ENCODE results near the gene NDUFS2.

Gene NDUFS2

GRCh38 chr1:161201836-161202712 lies at the start of gene NDUFS2:
Gene NDUFS2 (plus strand): TSS chr1:161202367. CDS start chr1:161202386, 19 bp downstream.
- peak; percentile 93 for DNase-seq (ENCODE audit: low spot score)

DNA sequence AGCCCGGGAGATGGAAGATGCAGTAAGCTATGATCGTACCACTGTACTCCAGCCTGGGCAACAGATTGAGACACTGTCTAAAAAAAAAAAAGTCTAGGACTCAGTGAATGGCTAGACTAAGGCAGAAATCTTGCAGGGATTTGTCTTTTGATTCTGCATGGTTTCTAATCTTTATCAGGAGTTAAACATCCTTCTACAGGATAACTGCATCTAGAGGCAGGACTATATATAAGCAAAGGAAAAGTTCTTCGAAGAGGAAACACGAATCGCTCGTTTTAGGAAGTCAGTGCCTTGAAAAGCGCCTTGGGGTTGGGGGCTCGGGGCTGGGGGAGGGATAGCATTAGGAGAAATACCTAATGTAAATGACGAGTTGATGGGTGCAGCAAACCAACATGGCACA lies 49.0 kb upstream of the NDUFS2 start:
- no peak for DNase-seq (ENCODE audit: low spot score)

- peak; percentile 87 for DNase-seq (ENCODE audit: low spot score)
Observed at GRCh38 chr1:161153682-161154337, 48.4 kb upstream of the NDUFS2 start, which contains the start of gene UFC1. Gene UFC1 (plus strand): TSS chr1:161153978. CDS start chr1:161153998, 20 bp downstream.

- no peak for DNase-seq (ENCODE audit: low spot score)
Observed at GRCh38 chr1:161157867-161158266, 44.3 kb upstream of the NDUFS2 start.

DNA sequence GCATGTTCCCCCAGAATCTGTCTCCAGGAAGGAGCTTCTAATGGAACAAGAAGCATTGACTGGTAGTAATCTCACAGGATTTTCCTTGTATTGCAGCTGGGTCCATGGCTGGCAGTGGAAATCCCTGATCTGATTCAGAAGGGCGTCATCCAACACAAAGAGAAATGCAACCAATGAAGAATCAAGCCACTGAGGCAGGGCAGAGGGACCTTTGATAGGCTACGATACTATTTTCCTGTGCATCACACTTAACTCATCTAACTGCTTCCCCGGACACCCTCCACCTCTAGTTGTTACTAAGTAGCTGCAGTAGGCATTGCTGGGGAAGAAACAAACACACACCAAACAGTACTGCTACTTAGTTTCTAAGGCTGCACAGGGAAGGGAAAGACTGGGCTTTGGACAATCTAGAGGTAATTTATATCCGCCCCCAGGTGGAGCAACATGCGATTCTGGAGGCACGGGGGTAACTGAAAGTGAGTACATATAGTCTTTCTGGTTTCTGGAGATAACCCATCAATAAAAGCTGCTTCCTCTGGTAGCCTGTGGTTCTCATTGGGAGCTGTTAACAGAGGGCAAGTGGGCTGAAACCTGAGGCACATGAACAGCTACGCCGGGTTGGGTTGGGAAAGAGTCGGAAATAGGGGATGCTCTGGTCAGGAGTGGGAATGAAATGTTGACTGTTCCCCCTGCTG lies 43.7 kb upstream of the NDUFS2 start:
- DNase-seq (ENCODE audit: low spot score), result no peak

DNA sequence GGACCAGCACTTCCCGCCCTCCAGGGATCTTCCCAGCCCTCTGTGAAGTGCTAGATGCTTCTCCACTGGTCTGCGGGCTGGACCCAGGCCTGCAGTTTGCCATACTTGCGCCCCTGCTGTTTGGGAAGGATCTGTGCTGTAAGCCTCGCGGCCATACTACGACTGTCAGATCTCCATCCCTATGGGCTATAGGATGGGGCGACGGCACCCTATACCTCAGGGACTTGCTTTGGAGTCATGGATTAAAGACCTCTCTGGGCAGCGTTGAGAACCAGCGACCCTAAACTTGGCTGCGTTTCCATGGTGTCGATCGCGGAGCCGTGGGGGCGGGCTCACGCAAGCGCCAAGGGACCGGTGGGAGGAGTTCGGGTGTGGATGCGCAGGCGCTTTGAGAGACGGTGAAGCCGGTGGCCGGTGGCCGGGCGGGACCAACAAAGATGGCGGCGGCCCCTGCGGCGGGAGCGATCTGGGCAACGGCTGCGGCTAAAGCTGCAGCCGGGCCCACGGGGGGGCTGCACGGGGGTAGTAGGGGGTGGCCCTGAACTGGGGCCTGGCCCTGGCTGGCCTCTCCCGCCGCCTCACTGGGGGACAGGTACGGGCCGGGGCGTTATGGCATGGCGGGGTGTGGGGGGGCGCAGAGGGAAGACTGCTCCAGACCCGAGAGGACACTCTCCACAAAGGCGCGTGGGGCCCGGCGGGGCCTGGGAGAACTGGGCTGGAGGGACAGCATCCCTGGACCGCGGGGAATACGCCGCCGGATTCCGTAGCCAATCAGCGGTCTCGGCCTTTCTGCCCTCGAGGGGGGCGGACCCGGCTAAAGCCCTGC lies 42.9 kb upstream of the NDUFS2 start, which contains the start of gene USP21:
USP21 (plus strand) TSS at position 414 of the 826 bp plus-strand sequence. CDS start 1,141 bp downstream, outside the sequence.
- DNase-seq (ENCODE audit: low spot score), result peak; percentile 96

DNA sequence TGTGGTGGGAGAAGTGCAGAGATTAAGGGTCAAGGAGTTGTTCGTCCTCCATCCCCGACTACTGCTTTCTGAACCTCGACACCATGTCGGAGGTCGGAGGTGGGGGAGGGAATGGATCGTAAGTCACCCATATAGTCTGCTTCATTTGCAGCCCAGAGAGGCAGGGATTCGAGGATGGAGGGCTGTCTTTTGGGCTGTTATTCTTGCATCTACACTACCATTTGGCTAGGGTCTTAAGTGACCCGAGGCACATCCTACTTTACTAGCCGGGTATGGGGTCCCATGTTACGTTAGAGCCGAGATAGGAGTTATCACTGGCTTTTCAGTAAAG lies 42.3 kb upstream of the NDUFS2 start:
- DNase-seq (ENCODE audit: low spot score), result no peak

- no peak for DNase-seq (ENCODE audit: low spot score)
Observed at GRCh38 chr1:161160671-161161145, 41.5 kb upstream of the NDUFS2 start.

GRCh38 chr1:161161652-161162051 lies 40.5 kb upstream of the NDUFS2 start:
- no peak for DNase-seq (ENCODE audit: low spot score)

DNA sequence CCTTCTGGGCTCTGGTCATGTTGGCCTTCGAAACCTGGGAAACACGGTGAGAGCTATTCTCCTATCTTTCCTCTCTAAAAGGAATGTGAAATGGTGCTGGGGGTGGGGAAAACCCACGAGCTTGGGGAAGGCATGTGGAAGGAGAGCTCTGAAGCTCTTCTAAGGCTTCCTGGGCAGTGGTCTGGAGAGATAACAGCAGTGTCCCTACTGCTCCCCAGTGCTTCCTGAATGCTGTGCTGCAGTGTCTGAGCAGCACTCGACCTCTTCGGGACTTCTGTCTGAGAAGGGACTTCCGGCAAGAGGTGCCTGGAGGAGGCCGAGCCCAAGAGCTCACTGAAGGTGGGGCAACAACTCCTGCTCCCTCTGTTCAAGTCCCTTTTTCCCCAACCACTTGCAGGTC lies 40.1 kb upstream of the NDUFS2 start:
- no peak for DNase-seq (ENCODE audit: low spot score)

DNA sequence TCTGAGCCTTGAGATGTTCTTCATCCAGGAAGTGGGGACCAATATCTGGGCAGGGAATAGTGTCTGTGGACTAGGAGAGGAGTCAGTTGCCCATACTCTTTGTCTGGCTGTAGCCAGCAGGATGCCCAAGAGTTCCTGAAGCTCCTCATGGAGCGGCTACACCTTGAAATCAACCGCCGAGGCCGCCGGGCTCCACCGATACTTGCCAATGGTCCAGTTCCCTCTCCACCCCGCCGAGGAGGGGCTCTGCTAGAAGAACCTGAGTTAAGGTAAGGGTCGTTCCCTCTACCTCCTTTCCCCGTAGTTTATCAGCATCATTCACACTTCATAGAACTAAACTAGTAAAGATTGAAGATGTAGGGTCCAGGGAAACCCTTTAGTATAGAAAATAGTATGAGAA lies 39.4 kb upstream of the NDUFS2 start:
- no peak for DNase-seq (ENCODE audit: low spot score)

DNA sequence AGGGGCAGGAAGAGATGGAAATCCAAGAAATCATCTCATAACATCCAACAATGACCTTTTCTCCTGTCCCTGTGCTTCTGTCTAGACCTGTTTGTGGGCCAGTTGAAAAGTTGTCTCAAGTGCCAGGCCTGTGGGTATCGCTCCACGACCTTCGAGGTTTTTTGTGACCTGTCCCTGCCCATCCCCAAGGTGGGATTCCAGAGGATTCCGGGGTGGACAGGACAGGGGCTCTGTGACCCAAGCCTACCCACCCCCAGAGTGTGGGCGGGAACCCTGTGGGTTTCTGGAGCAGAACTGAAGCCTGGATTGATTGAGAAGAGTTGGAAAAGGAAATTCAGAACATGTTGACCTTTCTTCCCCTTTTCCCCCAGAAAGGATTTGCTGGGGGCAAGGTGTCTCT lies 38.4 kb upstream of the NDUFS2 start:
- DNase-seq (ENCODE audit: low spot score), result no peak

DNA sequence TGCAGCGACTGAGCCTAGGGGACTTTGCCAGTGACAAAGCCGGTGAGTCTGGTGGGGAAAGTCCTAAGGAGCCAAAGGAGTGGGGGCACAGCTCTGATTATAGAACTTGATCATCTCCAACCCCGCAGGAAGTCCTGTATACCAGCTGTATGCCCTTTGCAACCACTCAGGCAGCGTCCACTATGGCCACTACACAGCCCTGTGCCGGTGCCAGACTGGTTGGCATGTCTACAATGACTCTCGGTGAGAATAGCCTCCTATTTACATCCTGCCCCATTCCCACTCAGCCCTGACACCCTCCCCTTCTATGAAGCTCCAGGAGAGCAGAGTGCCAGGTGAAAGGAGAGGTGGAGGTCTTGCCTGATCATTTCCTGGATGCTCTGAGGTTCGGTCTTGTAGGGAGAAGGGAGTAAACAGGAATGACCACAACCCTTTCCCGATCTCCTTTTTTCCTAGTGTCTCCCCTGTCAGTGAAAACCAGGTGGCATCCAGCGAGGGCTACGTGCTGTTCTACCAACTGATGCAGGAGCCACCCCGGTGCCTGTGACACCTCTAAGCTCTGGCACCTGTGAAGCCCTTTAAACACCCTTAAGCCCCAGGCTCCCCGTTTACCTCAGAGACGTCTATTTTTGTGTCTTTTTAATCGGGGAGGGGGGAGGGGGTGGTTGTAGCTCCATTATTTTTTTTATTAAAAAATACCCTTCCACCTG lies 37.1 kb upstream of the NDUFS2 start:
- DNase-seq (ENCODE audit: low spot score), result no peak

DNA sequence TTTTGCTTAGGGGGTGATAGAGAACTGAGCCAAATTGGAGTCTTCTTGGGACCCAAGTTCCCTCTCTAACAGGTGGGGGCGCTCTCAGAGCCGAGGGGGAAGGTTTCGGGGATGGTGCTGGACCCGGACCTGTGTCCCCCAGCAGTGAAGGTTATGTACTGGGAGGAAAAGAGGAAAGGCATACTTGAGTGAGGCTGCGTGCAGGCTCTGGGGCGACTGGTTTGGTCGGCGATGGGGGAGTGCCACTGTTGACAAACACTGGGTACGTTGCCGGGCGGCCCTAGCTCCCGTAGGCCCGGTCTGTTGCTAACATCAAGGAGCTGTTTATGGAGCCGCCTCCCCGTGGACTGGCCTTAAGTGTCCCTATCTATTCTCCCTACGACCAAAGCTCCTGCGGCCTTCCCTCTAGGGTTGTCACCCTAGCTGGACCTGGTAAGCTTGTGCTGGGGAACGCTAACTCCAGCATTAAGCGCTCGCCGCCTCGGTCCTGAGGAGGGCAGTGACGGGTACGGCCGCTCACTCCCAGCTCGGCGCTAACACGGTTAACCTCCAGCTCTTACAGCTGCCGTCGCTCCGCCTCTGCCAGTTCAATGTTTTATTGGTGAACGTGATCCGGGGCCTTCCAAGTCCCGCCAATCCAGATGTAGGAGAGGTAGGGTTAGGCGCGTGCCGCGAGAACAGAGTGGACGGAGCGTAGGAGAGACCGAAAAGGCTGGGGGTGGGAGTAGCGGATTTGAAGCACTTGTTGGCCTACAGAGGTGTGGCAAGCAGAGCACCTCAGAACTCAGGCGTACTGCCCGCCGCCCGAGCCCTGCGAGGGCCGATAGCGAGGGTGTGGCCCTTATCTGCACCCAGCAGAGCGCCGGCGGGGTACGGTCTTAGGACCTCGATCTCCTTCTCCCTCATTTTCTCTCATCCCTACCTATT lies 36.2 kb upstream of the NDUFS2 start, which contains the start of gene PPOX:
PPOX (plus strand) TSS at position 685 of the 927 bp plus-strand sequence. CDS start 422 bp downstream, outside the sequence.
- peak; percentile 92 for DNase-seq (ENCODE audit: low spot score)

GRCh38 chr1:161166669-161167548 lies 35.3 kb upstream of the NDUFS2 start:
- DNase-seq (ENCODE audit: low spot score), result no peak

- no peak for DNase-seq (ENCODE audit: low spot score)
Observed at GRCh38 chr1:161168906-161169305, 33.3 kb upstream of the NDUFS2 start.

GRCh38 chr1:161171191-161171590 lies 31.0 kb upstream of the NDUFS2 start:
- DNase-seq (ENCODE audit: low spot score), result no peak

DNA sequence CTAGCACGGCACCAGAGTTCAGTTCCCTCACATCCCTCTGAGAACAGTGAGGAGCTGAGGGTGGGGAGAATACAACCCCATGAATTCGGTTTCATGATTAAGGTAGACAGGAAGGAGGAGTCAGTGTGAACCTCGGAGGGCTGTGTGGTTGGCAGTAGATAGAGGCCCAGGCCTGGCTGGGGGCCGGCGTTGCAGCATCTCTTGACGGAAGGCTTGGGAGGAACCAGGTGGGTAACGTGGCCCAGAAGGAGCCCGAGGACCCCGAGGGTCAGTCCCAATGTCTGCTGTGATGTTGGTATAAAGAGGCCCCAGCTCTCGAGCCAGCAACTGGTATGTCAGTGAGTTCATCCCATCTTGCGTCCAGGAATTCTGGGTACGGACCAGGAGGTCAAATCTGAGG lies 30.5 kb upstream of the NDUFS2 start:
- no peak for DNase-seq (ENCODE audit: low spot score)

DNA sequence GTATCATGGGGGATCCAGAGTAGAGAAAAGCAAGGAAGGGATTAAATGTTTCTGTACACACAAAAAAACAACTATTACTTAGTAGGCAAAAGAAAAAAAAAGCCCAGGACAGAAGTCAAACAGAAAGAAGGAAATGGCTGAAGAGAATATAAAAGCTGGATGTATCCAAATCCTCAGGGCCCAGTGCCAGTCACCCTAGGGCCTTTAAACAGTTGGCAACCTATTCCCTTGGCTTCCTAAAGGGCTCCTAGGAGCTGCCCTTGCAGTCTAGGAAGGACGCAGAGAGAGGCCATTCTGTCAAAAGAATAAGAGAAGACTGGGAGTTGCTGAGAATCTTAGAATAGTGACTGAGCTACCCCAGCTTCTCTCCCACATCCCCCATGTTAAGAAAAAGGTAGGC lies 29.8 kb upstream of the NDUFS2 start:
- no peak for DNase-seq (ENCODE audit: low spot score)
